SK-N-SH (cell line): ENCODE results near the gene SHQ1. TPM values are rescaled to one million over a fixed set of nuclear protein-coding genes. Genes with fewer than 3 reads are reported as not detected.

Source experiments
- CTCF ChIA-PET: fragments of 300-600, 350-600 bp; formaldehyde crosslinking; extraction: SDS; loops from one replicate; lab custom pipeline; 2021; lab: Yijun Ruan, JAX
- POLR2A ChIA-PET: fragments of 350-600 bp; sonication (Branson Sonifier 250); formaldehyde crosslinking; extraction: SDS; loops from one replicate; lab custom pipeline; 2020; ENCODE audit warnings: antibody characterized with exemption, inconsistent platforms; lab: Yijun Ruan, JAX
- DNase-seq: peaks from one replicate; pipeline ENCODE4 v3.0.0; 2012
- H2AFZ ChIP-seq: fragments of 200-600 bp; sonication (generic); 2 replicates; pipeline ENCODE4 v1.8.1; 2016; ENCODE audit warnings: antibody characterized with exemption, mild to moderate bottlenecking, low read depth
- H3F3A ChIP-seq: fragments of 200-600 bp; sonication (generic); replicated peaks from 2 replicates; pipeline ENCODE3; 2016; ENCODE audit warnings: antibody characterized with exemption, mild to moderate bottlenecking; ENCODE audit not compliant: insufficient read depth
- H3K27ac ChIP-seq, 2 experiments: fragments of 200-500 bp in 1 of 2; fragments of 200-600 bp in 1 of 2; sonication (Bioruptor generic) in 1 of 2; sonication (generic), shearing (Covaris generic) in 1 of 2; 2 replicates each; pipeline versions ENCODE4 v1.5.1 to v1.6.1; 2014 to 2016; ENCODE audit warnings: low read depth in 2 of 2, inconsistent platforms in 1 of 2, low read length in 1 of 2, mild to moderate bottlenecking in 1 of 2, mixed read lengths in 1 of 2
- H3K27me3 ChIP-seq: fragments of 200-600 bp; sonication (generic), shearing (Covaris generic); 2 replicates; pipeline ENCODE4 v1.6.1; 2016; ENCODE audit warnings: mixed run types; ENCODE audit not compliant: insufficient read depth
- H3K36me3 ChIP-seq, 2 experiments: fragments of 200-500 bp in 1 of 2; fragments of 200-600 bp in 1 of 2; sonication (Bioruptor generic) in 1 of 2; sonication (generic) in 1 of 2; replicated peaks in 1 of 2; 2 replicates each; pipeline versions ENCODE3 to v1.5.1; 2014 to 2016; ENCODE audit warnings: low read length in 1 of 2, mild to moderate bottlenecking in 1 of 2; ENCODE audit not compliant: insufficient read depth in 2 of 2, control insufficient read depth in 1 of 2
- H3K4me1 ChIP-seq, 2 experiments: fragments of 200-500 bp in 1 of 2; fragments of 200-600 bp in 1 of 2; sonication (Bioruptor generic) in 1 of 2; sonication (generic), shearing (Covaris generic) in 1 of 2; 2 replicates each; pipeline versions ENCODE4 v1.5.1 to v1.6.1; 2014 to 2016; ENCODE audit warnings: low read depth in 1 of 2, low read length in 1 of 2, mixed run types in 1 of 2; ENCODE audit not compliant: insufficient read depth in 2 of 2, control insufficient read depth in 1 of 2
- H3K4me2 ChIP-seq: fragments of 200-600 bp; sonication (generic), shearing (Covaris generic); 2 replicates; pipeline ENCODE4 v1.6.1; 2017; ENCODE audit warnings: mixed run types
- H3K4me3 ChIP-seq, 2 experiments: fragments of 200-500 bp in 1 of 2; fragments of 200-600 bp in 1 of 2; sonication (Bioruptor generic) in 1 of 2; sonication (generic), shearing (Covaris generic) in 1 of 2; 2 replicates each; pipeline versions ENCODE4 v1.5.1 to v1.8.1; 2014 to 2016; ENCODE audit warnings: low read depth in 2 of 2, inconsistent platforms in 1 of 2, low read length in 1 of 2, mild to moderate bottlenecking in 1 of 2, mixed read lengths in 1 of 2, moderate library complexity in 1 of 2
- H3K79me2 ChIP-seq: fragments of 200-600 bp; sonication (generic); 2 replicates; pipeline ENCODE4 v1.8.1; 2017; ENCODE audit warnings: mild to moderate bottlenecking; ENCODE audit not compliant: insufficient read depth
- H3K9ac ChIP-seq: fragments of 200-600 bp; sonication (generic); 2 replicates; pipeline ENCODE4 v1.6.1; 2017; ENCODE audit warnings: mixed run types
- H3K9me2 ChIP-seq: fragments of 200-600 bp; sonication (generic); 2 replicates; pipeline ENCODE4 v1.6.1; 2017; ENCODE audit warnings: mixed run types
- H3K9me3 ChIP-seq: fragments of 200-600 bp; sonication (generic); 2 replicates; pipeline ENCODE4 v1.6.1; 2017; ENCODE audit warnings: mixed run types, mild to moderate bottlenecking, moderate library complexity
- H4K20me1 ChIP-seq: fragments of 200-600 bp; sonication (generic); 2 replicates; pipeline ENCODE4 v1.6.1; 2017; ENCODE audit warnings: mild to moderate bottlenecking, mixed run types; ENCODE audit not compliant: insufficient read depth
- CHD2 ChIP-seq: fragments of 150-350 bp; IDR thresholded peaks from 2 replicates; pipeline ENCODE4 v1.6.1; 2018; ENCODE audit warnings: low read length; ENCODE audit not compliant: partially characterized antibody
- ELF1 ChIP-seq: IDR thresholded peaks from 2 replicates; pipeline ENCODE4 v1.4.0; 2012
- EZH2phosphoT487 ChIP-seq: fragments of 200-600 bp; sonication (generic); IDR thresholded peaks from 2 replicates; pipeline ENCODE4 v1.6.1; 2017; ENCODE audit warnings: low read depth, mixed run types, mild to moderate bottlenecking, antibody characterized with exemption, moderate library complexity, borderline replicate concordance
- FOXJ3 ChIP-seq: sonication (generic); formaldehyde crosslinking; IDR thresholded peaks from 2 replicates; pipeline ENCODE4 v1.5.1; 2020; ENCODE audit warnings: mild to moderate bottlenecking, missing genetic modification reagents
- GABPA ChIP-seq: IDR thresholded peaks from 2 replicates; pipeline ENCODE4 v1.4.0; 2012; ENCODE audit warnings: low read depth, mild to moderate bottlenecking
- GATA2 ChIP-seq: sonication (generic); formaldehyde crosslinking; IDR thresholded peaks from 2 replicates; pipeline ENCODE4 v1.5.0; 2020; ENCODE audit warnings: mild to moderate bottlenecking, missing genetic modification reagents
- JUND ChIP-seq: IDR thresholded peaks from 2 replicates; pipeline ENCODE4 v1.4.0; 2012
- MXI1 ChIP-seq: IDR thresholded peaks from 2 replicates; pipeline ENCODE4 v1.6.1; 2012; ENCODE audit warnings: mild to moderate bottlenecking, low read depth, low read length, improper control_type of control experiment
- RAD21 ChIP-seq: IDR thresholded peaks from 2 replicates; pipeline ENCODE4 v1.6.1; 2012; ENCODE audit warnings: mild to moderate bottlenecking, low read length
- RFX5 ChIP-seq: IDR thresholded peaks from 2 replicates; pipeline ENCODE4 v1.6.1; 2012; ENCODE audit warnings: mild to moderate bottlenecking, improper control_type of control experiment, low read length
- RXRA ChIP-seq: IDR thresholded peaks from 2 replicates; pipeline ENCODE4 v1.4.0; 2012; ENCODE audit warnings: low read depth, mild to moderate bottlenecking, borderline replicate concordance
- SIN3A ChIP-seq: IDR thresholded peaks from 2 replicates; pipeline ENCODE4 v1.6.1; 2012; ENCODE audit warnings: low read depth, mild to moderate bottlenecking, low read length, moderate library complexity, borderline replicate concordance
- SMC3 ChIP-seq: IDR thresholded peaks from 2 replicates; pipeline ENCODE4 v1.6.1; 2012; ENCODE audit warnings: low read depth, low read length, improper control_type of control experiment
- TAF1 ChIP-seq: IDR thresholded peaks from 2 replicates; pipeline ENCODE4 v1.6.1; 2012; ENCODE audit warnings: low read depth, mild to moderate bottlenecking, low read length, moderate library complexity, borderline replicate concordance
- YY1 ChIP-seq: IDR thresholded peaks from 2 replicates; pipeline ENCODE4 v1.4.0; 2012; ENCODE audit warnings: low read depth, mild to moderate bottlenecking
- WGBS: methylation state at CpG from one replicate; pipeline ENCODE4 v1.1.6; 2017; ENCODE audit warnings: low lambda C conversion rate; 5-methylcytosine and 5-hydroxymethylcytosine counted together
- polyA plus RNA-seq, 3 experiments: library from polyadenylated mRNA; depleted of rRNA; stranded (reverse); fragments of >200 nt; gene quantifications; 2 replicates each; pipeline ENCODE4 v1.2.3, GENCODE V29; 2012
- TF ChIP-seq, protein P1 (sequence below): fragments of 150-350 bp; IDR thresholded peaks from 2 replicates; pipeline ENCODE4 v1.6.1; 2017; ENCODE audit warnings: antibody characterized with exemption, low read length, low read depth, borderline replicate concordance
- TF ChIP-seq, protein P2 (sequence below): IDR thresholded peaks from 2 replicates; pipeline ENCODE4 v1.6.1; 2012; ENCODE audit warnings: mild to moderate bottlenecking, low read depth, low read length, moderate library complexity
- TF ChIP-seq, protein P3 (sequence below): fragments of 150-350 bp; IDR thresholded peaks from 2 replicates; pipeline ENCODE4 v1.6.1; 2016; ENCODE audit warnings: mild to moderate bottlenecking, low read depth, low read length

Gene SHQ1
- polyA plus RNA-seq, 1 of the 3 experiments (the other 2 are of a cell fraction), result 10.5 TPM

DNA sequence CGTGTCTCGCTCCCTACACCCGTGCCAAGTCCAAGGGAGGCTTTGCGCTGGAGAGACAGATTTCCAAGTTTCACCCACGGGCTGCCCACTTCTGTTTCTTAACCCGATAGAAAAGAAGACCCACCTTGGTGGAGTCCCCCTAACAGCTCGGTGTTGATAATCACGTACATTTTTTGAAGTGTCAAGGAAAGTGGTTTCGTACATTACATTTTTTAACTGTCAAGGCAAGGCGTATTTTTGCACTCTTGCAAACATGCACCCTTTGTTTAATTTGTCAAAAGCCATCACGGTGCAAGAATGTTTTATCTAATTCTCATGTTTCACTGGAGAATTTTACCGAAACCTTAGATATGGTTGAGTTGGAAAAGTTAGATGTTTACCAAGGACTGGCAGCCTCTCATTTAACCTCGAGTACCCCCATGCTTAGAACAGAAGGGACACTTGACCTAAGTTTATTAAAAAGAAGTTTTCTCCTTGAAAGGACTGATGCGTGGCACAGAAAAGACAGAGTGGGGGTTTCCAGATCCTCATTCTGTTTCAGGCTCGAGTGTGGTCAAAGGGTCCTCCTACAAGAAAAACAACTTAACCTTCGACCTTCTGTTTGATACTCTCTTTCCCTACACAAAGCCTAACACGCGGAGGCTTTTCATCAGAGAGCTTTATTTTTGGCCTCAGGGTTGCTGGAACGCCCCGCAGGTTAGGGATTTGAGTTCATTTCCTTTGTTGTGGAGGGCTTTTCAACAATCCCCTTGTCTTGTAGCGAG lies 40.5 kb upstream of the SHQ1 start:
- Histone ChIP-seq H3K27me3 (no peaks in the 10 kb centered on the region), H3K9ac (peak overlapping the region; percentile 53; the same call in 1 of the 2 replicates), H3K9me3 (no peaks in the 10 kb centered on the region), H3K27ac (peak overlapping the region; percentile 73 to 92; a peak in 3 of 4 replicates), H3K4me1 (peaks cover 26 to 29% of the 10 kb centered on the region in 2 experiments; a peak in 3 of 4 replicates), H3F3A (peaks cover 30% of the 10 kb centered on the region), H3K9me2 (no peaks in the 10 kb centered on the region), H4K20me1 (no peaks in the 10 kb centered on the region), H3K36me3 (no peaks in the 10 kb centered on the region), H3K79me2 (peaks cover 19% of the 10 kb centered on the region; the same call in 1 of the 2 replicates), H2AFZ (no peak overlapping the region), H3K4me2 (peak overlapping the region; percentile 84), H3K4me3 (peak overlapping the region; percentile 68 to 69)
- 33% methylated on average over 19 of the region's 21 CpGs for WGBS
- ChIA-PET CTCF (interaction anchor here (1.0 to 2.3 kb wide), 12 partner anchors 11 to 1158 kb away, joined by 3 to 17 read pairs (median 4); no protein-coding TSS in a partner anchor), POLR2A (no interaction called here)
- no peak for DNase-seq
- TF ChIP-seq JUND (no peak), MXI1 (no peak), RFX5 (no peak), YY1 (no peak), GATA2 (CRISPR knock-in tag) (no peak), FOXJ3 (CRISPR knock-in tag) (no peak), TAF1 (no peak), CHD2 (no peak), RXRA (no peak), EZH2phosphoT487 (no peak), ELF1 (no peak), SMC3 (no peak), RAD21 (no peak), SIN3A (no peak), GABPA (no peak)
- TF ChIP-seq, protein P1, sequence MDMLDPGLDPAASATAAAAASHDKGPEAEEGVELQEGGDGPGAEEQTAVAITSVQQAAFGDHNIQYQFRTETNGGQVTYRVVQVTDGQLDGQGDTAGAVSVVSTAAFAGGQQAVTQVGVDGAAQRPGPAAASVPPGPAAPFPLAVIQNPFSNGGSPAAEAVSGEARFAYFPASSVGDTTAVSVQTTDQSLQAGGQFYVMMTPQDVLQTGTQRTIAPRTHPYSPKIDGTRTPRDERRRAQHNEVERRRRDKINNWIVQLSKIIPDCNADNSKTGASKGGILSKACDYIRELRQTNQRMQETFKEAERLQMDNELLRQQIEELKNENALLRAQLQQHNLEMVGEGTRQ, result no peak
- TF ChIP-seq, protein P2, sequence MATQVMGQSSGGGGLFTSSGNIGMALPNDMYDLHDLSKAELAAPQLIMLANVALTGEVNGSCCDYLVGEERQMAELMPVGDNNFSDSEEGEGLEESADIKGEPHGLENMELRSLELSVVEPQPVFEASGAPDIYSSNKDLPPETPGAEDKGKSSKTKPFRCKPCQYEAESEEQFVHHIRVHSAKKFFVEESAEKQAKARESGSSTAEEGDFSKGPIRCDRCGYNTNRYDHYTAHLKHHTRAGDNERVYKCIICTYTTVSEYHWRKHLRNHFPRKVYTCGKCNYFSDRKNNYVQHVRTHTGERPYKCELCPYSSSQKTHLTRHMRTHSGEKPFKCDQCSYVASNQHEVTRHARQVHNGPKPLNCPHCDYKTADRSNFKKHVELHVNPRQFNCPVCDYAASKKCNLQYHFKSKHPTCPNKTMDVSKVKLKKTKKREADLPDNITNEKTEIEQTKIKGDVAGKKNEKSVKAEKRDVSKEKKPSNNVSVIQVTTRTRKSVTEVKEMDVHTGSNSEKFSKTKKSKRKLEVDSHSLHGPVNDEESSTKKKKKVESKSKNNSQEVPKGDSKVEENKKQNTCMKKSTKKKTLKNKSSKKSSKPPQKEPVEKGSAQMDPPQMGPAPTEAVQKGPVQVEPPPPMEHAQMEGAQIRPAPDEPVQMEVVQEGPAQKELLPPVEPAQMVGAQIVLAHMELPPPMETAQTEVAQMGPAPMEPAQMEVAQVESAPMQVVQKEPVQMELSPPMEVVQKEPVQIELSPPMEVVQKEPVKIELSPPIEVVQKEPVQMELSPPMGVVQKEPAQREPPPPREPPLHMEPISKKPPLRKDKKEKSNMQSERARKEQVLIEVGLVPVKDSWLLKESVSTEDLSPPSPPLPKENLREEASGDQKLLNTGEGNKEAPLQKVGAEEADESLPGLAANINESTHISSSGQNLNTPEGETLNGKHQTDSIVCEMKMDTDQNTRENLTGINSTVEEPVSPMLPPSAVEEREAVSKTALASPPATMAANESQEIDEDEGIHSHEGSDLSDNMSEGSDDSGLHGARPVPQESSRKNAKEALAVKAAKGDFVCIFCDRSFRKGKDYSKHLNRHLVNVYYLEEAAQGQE, result no peak
- TF ChIP-seq, protein P3, sequence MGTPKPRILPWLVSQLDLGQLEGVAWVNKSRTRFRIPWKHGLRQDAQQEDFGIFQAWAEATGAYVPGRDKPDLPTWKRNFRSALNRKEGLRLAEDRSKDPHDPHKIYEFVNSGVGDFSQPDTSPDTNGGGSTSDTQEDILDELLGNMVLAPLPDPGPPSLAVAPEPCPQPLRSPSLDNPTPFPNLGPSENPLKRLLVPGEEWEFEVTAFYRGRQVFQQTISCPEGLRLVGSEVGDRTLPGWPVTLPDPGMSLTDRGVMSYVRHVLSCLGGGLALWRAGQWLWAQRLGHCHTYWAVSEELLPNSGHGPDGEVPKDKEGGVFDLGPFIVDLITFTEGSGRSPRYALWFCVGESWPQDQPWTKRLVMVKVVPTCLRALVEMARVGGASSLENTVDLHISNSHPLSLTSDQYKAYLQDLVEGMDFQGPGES, result no peak
